H1 (cell line): ENCODE measurements around the gene ZNF48.

Experiments used
- CEBPB ChIP-seq: IDR thresholded peaks from 2 replicates; pipeline ENCODE4 v1.6.1; 2012; ENCODE audit warnings: low read depth, low read length
- CHD7 ChIP-seq: fragments of 300-600 bp; sonication (generic); IDR thresholded peaks from 2 replicates; pipeline ENCODE4 v1.7.1; 2012; ENCODE audit warnings: low read length, moderate library complexity, mild to moderate bottlenecking, inconsistent platforms; ENCODE audit not compliant: insufficient replicate concordance
- GABPA ChIP-seq: IDR thresholded peaks from 2 replicates; pipeline ENCODE4 v1.6.1; 2011; ENCODE audit warnings: mild to moderate bottlenecking, low read length, moderate library complexity, borderline replicate concordance; ENCODE audit not compliant: insufficient read depth
- JUND ChIP-seq: IDR thresholded peaks from 2 replicates; pipeline ENCODE4 v1.6.1; 2011; ENCODE audit warnings: mild to moderate bottlenecking, improper control_type of control experiment, low read length
- POLR2A ChIP-seq, 2 experiments: IDR thresholded peaks; 1 replicate in 1 of 2; 2 replicates in 1 of 2; pipeline ENCODE4 v1.6.1; 2011; ENCODE audit warnings: low read depth in 2 of 2, low read length in 2 of 2, mild to moderate bottlenecking in 2 of 2; ENCODE audit errors: control extremely low read depth in 1 of 2
- SIRT6 ChIP-seq: IDR thresholded peaks from one replicate; pipeline ENCODE4 v1.7.1; 2012; ENCODE audit warnings: low read length, inconsistent platforms
- TEAD4 ChIP-seq: IDR thresholded peaks from 2 replicates; pipeline ENCODE4 v1.6.1; 2012; ENCODE audit warnings: low read depth, low read length, inconsistent platforms, mixed read lengths
- YY1 ChIP-seq: IDR thresholded peaks from 2 replicates; pipeline ENCODE4 v1.6.1; 2011; ENCODE audit warnings: low read depth, mild to moderate bottlenecking, low read length
- TF ChIP-seq, protein P1 (sequence below), 3 experiments: IDR thresholded peaks; 1 replicate in 2 of 3; 2 replicates in 1 of 3; pipeline versions ENCODE4 v1.5.1 to v1.6.1; 2011; ENCODE audit warnings: low read length in 3 of 3, mild to moderate bottlenecking in 3 of 3, inconsistent platforms in 2 of 3, low read depth in 1 of 3, moderate library complexity in 1 of 3; ENCODE audit not compliant: insufficient read depth in 1 of 3; ENCODE audit errors: control extremely low read depth in 1 of 3

DNA sequence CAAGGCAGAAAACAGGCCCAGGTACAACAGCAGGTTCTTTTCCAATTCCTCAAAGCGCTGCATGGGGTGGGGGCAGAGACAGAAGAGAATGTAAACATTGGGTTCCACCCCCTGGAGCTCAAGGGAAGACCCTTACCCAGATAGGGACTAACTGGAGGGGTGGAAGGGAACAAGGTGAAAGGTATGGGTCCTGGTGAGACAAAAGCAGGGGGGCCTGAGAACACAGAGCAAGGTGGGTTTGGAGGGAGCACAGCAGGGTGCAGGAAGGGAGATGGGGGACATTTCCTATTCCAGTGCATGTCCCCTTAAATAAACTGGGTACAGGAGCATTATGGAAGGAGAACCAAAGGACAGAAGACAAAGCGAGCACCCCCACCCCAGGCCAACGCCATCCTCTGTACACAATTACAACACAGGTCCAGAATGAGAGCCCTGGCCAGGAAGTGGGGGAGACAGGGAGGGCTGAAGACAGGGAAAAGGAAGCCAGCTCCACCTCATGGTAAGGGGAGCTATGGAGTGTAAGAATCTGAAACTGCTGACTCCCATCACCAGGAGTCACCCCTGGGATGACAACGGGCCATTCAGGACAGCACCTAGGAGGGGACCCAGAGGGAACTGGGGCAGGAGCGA, 38.0 kb upstream of the ZNF48 start:
- TF ChIP-seq, protein P1, sequence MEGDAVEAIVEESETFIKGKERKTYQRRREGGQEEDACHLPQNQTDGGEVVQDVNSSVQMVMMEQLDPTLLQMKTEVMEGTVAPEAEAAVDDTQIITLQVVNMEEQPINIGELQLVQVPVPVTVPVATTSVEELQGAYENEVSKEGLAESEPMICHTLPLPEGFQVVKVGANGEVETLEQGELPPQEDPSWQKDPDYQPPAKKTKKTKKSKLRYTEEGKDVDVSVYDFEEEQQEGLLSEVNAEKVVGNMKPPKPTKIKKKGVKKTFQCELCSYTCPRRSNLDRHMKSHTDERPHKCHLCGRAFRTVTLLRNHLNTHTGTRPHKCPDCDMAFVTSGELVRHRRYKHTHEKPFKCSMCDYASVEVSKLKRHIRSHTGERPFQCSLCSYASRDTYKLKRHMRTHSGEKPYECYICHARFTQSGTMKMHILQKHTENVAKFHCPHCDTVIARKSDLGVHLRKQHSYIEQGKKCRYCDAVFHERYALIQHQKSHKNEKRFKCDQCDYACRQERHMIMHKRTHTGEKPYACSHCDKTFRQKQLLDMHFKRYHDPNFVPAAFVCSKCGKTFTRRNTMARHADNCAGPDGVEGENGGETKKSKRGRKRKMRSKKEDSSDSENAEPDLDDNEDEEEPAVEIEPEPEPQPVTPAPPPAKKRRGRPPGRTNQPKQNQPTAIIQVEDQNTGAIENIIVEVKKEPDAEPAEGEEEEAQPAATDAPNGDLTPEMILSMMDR (IDR thresholded peaks at IDR 0.05; ENCODE audit: control extremely low read depth in 1 of 3, insufficient read depth in 1 of 3, low read depth in 1 of 3, low read length in 3 of 3): no peak
- TF ChIP-seq TEAD4: no peak
- TF ChIP-seq CEBPB: no peak
- no peak for TF ChIP-seq SIRT6
- no peak for TF ChIP-seq POLR2A (IDR thresholded peaks at IDR 0.05; ENCODE audit: control extremely low read depth in 1 of 2, low read depth in 2 of 2, low read length in 2 of 2)
- TF ChIP-seq CHD7: no peak
- no peak for TF ChIP-seq YY1
- TF ChIP-seq GABPA: no peak
- no peak for TF ChIP-seq JUND
